Stimulated activated CD4-positive, alpha-beta T cell treated with anti-CD3 and anti-CD28 coated beads, TNF-alpha, amount 100 ng/mL, for 1 hour (primary cell): ENCODE results near the gene GUCD1.
A peak's percentile ranks its signal among the peaks of the same experiment; 100 is the strongest.
"Not testable (repeated sequence)": the region's sequence is repeated elsewhere in the genome, so short reads cannot be mapped to it uniquely, and the experiment has no call there.

ENCODE experiments used
- DNase-seq, 3 donors: peaks; one replicate each; pipeline ENCODE4 v3.0.0-alpha.2; 2020; ENCODE audit warnings: low read depth in 3 of 3, low spot score in 1 of 3

The GUCD1 gene

GRCh38 chr22:24565077-24565476, 10.1 kb upstream of the GUCD1 start:
- DNase-seq: no peak

GRCh38 chr22:24564376-24565058, 9.6 kb upstream of the GUCD1 start:
- DNase-seq: no peak

DNA sequence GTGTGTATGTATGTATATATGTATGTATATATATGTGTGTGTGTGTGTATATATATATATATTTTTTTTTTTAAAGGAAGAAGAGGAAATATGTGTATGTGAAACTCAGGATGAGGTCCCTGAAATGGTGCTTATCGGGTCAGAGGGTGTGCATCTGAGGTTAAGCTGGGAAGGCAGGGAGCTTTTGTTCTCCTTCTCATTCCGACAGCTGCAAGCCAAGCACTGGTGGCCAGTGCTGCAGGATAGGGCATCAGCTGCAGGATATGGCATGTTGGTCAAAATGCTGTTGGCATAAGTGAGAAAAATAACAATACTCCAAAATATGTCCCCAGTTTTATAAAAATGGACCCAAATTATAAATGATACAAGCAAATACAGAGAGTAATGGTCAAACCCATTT, 8.3 kb upstream of the GUCD1 start:
- DNase-seq: no peak

- DNase-seq: no peak
Measured at GRCh38 chr22:24559471-24559870, 4.5 kb upstream of the GUCD1 start.

- peak; percentile 99 to 100 (median 99) for DNase-seq
Measured at GRCh38 chr22:24555165-24556039, 464 bp upstream of the GUCD1 start, which contains the start of gene SNRPD3. Gene SNRPD3, plus strand, starts transcription at chr22:24555999. Its CDS starts 1,676 bp downstream, at chr22:24557675.

DNA sequence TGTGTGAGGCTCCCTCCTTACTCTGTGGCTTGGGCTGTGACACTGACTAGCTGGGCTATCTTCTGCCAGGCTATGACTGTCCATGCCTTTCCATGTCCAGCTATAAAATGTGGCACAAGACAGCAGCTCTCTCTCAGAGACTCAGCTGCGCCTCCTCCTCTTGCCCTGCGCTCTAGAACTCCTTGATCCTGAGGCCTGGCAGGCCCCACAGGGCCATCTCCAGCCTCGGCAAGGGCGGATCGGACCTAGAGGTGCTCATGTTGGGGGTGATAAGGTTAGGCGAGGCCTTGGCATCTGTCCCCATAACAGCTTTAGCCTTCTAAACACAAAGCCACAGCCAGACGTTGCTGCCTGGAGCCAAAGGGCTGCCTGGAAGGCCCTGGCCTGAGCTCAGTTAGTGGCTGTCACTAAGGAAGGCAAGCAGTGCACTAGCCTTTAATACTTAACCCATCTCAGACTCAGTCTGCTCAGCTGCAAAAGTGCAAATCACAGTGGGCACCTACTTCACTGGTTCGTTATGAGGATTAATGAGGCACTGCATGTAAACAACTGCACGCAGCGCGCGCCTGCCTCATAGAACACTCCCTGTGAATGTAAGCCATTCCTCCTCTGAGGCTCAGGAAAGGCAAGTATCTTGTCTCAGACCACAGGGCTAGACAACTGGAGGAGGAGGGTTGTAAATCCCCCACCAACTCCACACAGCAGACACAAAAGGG, 1.2 kb downstream of the GUCD1 start:
- DNase-seq: no peak

GRCh38 chr22:24552503-24553286, 2.2 kb downstream of the GUCD1 start:
- DNase-seq: not testable (repeated sequence)

DNA sequence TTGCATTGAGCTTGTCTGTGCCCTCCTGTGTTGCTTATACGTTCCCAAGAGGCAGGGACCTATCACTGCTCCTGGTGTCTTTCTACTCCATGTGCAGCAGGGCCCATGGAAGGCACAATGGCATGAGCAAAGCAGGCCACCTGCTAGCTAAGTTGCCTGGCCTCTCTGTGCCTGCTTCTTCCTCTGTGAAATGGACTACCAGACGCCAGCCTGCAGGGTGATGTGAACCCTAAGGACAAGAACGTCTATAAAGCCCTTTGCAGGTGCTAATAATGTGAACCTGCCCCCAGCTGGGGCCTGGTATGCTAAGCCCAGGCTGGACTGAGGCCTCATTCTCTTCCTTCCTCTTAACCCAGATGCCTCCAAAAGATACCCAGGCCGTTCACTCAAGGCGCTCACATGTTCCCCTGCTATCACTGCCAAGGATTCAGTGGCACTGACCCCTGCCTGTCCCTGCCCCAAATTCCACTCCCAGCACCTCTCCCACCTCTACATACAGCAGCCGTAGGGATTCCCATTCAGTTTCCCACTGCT, 4.0 kb downstream of the GUCD1 start:
- DNase-seq: no peak

GRCh38 chr22:24550028-24550901, 4.7 kb downstream of the GUCD1 start:
- no peak for DNase-seq

DNA sequence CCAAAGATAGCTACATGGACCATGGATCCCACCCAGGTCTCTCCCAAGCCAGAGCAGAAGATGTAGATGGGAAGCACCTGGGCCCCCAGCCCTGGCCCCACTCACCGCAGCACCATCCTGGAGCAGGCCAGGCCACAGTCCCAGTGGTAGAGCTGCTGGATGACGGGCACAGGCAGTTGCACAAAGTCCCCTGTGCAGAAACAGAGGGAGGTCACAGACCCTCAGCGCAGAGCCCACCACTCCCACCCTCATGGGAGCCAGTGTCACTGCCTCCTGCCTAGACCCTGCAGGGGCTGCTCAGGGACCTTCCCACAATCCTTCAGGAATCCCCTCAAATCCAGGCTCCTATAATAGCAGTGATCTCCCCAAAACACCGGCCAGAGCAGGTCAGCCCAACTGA, 6.1 kb downstream of the GUCD1 start:
- DNase-seq: no peak

- no peak for DNase-seq
Measured at GRCh38 chr22:24543679-24544243, 11.2 kb downstream of the GUCD1 start.

- DNase-seq: no peak
Measured at GRCh38 chr22:24543185-24543601, 11.7 kb downstream of the GUCD1 start.

DNA sequence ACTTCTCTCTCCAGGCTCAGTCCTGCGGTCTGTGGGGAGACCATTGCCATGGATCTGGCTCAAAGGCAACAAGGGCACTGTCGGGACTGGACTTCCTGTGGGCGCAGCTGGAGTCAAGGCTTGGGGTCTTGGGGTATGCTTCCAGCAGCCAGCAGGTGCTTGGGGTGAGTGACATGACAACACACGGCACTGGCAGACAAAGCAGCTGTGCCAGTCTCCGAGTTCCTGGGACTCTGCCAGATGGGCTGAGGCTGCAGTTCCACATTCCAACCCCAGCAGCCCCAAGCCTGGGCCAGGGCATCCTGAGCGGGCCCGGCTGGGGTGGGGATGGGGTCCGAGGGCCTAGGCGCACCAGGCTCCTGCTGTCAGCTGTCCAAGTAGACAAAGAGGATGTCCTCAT, 12.3 kb downstream of the GUCD1 start:
- no peak for DNase-seq

DNA sequence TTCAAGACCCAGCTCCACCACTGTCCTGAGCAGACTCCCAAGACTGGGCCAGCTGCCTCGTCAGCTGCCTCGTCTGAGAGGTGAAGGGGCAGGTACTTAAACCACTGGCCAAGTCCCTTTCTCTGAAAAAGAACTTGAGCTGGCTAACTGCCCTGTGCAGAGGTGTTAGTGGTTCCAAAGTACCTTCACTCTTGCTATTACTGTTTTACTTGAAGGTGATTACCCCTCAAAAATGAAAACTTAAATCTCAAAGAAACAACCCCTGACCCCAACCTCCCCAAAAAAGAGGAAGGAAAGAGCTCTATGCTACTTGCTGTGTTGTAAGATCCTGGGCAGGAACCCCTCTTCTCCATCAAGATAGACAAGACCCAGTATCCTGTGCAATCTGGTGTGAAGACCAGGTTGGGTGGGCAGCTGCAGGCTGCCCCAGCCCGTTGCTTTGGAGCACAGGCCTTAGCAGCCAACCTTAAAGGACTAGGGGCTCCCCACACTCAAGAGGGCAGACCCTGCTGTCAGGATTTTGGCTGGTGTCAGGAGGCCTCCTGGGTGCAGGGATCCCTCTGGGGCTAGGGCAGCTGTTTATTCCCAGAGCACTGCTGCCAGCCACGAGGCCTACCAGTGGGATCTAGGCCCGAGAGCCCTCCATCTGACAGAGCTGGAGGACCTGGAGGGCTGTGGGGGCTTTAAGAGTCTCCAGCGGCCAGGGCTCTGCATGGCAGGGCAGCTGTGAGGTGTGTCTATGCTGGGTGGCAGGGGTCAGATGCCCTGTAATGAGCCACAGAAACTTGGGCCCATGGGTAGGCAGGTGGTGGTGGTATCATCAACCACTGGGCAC, 13.0 kb downstream of the GUCD1 start:
- DNase-seq: no peak

- no peak for DNase-seq
Measured at GRCh38 chr22:24540470-24540869, 14.5 kb downstream of the GUCD1 start.

DNA sequence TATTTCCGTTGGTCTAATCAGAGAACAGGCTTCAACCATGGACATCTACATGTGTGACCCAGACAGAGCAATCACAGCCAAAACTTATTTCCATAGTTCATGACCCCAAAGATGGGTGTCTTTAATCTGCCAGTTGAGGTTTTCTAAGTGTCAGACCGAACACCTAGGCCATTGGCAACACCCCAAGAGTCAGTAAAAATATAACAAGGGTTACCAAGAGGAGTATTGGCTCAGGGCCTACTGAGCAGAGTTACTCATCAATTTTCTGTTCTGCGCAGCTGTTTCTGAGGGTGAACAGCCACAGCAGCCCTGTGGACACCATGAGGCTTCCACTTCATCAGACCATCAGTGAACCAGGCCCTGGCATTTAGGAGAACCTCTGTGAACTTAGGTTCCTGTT, 18.8 kb downstream of the GUCD1 start:
- no peak for DNase-seq

- DNase-seq: no peak
Measured at GRCh38 chr22:24535348-24535747, 19.6 kb downstream of the GUCD1 start.

DNA sequence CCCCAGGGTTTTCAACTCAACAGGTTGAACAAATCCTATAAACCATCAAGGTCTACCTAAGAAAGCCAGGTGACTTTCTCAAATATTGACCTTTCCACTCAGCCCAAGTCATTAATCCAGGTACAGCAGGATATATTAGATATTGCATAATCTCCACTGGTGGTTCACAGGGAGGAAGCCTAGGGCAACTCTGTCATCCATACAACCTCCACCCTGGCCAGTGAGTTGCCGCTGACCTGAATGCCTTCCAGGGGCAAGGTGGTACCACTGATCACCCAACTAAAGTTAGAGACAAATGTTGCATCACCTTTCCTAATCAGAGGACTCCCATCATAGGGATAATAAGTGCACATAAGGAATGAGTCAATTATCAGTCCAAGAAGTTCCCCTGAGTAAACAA, 22.9 kb downstream of the GUCD1 start:
- no peak for DNase-seq
